Omental fat pad (tissue), 4 donors: ENCODE measurements around the gene CCDC195. TPM values are rescaled to one million over a fixed set of nuclear protein-coding genes. Genes with fewer than 3 reads are reported as not detected.
A peak's percentile ranks its signal among the peaks of the same experiment; 100 is the strongest.

Experiments used
- ATAC-seq: fragments of 150-250 bp; one replicate; pipeline ENCODE4 v1.9.1; 2016; ENCODE audit warnings: mild to moderate bottlenecking, moderate library complexity; ENCODE audit not compliant: low FRiP score
- DNase-seq: peaks from one replicate; pipeline ENCODE4 v3.0.0-alpha.2; 2019; ENCODE audit warnings: low spot score
- total RNA-seq, 4 donors: library from RNA; depleted of rRNA; stranded (reverse); fragments of >200 nt; gene quantifications; one replicate each; pipeline ENCODE4 v1.1.0, GENCODE V29; 2016
- TF ChIP-seq, protein P1 (sequence below), 3 donors: fragments of 450-650 bp; IDR thresholded peaks; one replicate each; pipeline ENCODE4 v1.5.1; 2016 to 2017; ENCODE audit warnings: antibody characterized with exemption in 3 of 3, mild to moderate bottlenecking in 3 of 3, moderate library complexity in 2 of 3

Gene CCDC195, protein sequence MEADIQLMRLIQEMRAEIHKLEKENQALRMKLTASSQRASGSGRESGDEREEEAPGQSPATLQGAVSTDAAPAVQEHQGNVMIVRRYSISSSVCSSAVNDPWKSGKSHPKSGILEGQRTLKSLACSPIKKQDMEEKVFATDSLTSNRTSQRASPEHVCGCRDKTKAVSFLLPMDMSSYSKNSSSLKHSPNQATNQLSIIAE
- total RNA-seq, result not detected

DNA sequence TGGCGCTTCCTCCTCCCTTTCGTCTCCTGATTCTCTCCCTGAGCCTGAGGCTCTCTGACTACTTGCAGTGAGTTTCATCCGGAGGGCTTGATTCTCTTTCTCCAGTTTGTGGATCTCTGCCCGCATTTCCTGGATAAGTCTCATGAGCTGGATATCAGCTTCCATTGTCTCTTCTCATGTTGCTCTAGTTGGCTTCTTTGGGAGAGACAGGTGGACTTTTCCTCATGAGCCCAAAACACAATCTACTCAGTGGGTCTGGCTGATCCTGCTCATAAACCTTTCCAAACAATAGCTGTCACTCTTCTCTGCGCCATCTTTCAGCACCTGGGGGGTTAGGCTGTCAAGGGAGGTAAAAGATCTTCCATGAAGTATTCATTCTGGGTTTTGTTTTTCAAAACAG lies at the start of gene CCDC195:
Gene CCDC195, minus strand, starts transcription at position 165 of the 400 bp plus-strand sequence. Its CDS starts 0 bp downstream, at position 165.
- ATAC-seq, result no peak
- no peak for DNase-seq
- TF ChIP-seq, protein P1, sequence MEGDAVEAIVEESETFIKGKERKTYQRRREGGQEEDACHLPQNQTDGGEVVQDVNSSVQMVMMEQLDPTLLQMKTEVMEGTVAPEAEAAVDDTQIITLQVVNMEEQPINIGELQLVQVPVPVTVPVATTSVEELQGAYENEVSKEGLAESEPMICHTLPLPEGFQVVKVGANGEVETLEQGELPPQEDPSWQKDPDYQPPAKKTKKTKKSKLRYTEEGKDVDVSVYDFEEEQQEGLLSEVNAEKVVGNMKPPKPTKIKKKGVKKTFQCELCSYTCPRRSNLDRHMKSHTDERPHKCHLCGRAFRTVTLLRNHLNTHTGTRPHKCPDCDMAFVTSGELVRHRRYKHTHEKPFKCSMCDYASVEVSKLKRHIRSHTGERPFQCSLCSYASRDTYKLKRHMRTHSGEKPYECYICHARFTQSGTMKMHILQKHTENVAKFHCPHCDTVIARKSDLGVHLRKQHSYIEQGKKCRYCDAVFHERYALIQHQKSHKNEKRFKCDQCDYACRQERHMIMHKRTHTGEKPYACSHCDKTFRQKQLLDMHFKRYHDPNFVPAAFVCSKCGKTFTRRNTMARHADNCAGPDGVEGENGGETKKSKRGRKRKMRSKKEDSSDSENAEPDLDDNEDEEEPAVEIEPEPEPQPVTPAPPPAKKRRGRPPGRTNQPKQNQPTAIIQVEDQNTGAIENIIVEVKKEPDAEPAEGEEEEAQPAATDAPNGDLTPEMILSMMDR (IDR thresholded peaks at IDR 0.05), result no peak

- DNase-seq (no peak), ATAC-seq (no peak)
- TF ChIP-seq, protein P1 (IDR thresholded peaks at IDR 0.05), result no peak
Observed at GRCh38 chr2:224764565-224765236, 48.5 kb upstream of the CCDC195 start.

DNA sequence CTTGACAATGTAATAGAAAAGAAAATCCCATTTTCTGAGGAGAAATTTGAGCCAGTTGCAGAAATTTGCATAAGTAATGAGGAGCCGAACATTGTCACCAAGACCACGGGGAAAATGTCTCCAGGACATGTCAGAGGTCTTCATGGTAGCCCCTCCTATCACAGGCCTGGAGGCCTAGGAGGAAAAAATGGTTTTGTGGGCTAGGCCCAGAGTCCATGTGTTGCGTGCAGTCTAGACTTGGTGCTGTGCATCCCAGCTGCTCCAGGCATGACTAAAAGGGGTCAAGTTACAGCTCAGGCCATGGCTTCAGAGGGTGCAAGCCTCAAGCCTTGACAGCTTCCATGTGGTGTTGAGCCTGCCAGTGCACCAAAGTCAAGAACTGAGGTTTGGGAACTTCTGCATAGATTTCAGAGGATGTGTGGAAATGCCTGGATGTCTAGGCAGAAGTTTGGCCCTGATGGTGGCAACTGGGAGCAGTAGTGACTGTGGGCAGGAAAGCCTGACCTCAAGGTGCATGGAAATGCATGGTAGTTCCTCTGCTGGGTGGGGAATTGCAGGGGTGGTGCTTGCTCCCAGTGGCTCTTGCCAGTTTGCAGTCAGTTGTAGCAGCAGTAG lies 41.9 kb upstream of the CCDC195 start:
- TF ChIP-seq, protein P1 (IDR thresholded peaks at IDR 0.05), result no peak
- DNase-seq, result no peak
- no peak for ATAC-seq

GRCh38 chr2:224753743-224754540 lies 37.8 kb upstream of the CCDC195 start:
- TF ChIP-seq, protein P1 (IDR thresholded peaks at IDR 0.05), result no peak
- ATAC-seq, result peak; percentile 89
- DNase-seq, result no peak

GRCh38 chr2:224751996-224752698 lies 36.0 kb upstream of the CCDC195 start:
- TF ChIP-seq, protein P1 (IDR thresholded peaks at IDR 0.05), result no peak
- no peak for ATAC-seq
- DNase-seq, result no peak

DNA sequence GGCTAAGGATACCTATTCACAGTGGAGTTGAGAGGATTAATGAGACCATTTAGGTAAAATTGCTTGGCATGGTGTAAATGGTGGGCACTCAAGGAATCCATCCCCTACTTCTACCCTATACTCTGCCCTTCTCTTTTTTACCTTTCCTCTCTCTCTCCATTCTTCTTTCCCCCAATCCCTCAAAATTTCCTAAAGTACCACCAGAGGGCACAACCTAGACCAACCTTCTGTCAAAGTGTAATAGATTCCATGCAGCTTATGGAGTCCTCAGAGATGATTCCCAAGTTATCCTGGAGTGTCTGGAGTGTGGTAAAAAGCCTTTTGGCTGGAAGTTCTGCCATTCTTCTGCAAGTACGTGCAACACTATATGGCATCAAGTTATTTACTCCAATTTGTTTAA lies 33.0 kb upstream of the CCDC195 start:
- DNase-seq, result no peak
- TF ChIP-seq, protein P1 (IDR thresholded peaks at IDR 0.05), result no peak
- no peak for ATAC-seq
